ENCODE results near the gene PDE11A. TPM values are rescaled to one million over a fixed set of nuclear protein-coding genes. Genes with fewer than 3 reads are reported as not detected.
"Not testable (repeated sequence)": the region's sequence is repeated elsewhere in the genome, so short reads cannot be mapped to it uniquely, and the experiment has no call there.

The PDE11A gene
- total and polyA plus RNA-seq, 8 donors: 0.28 to 5.0 (median 1.7) TPM

GRCh38 chr2:177843188-177843587, 229.4 kb downstream of the PDE11A start:
- ATAC-seq (no peak), DNase-seq (no peak), FAIRE-seq (no peak)
- no peak for TF ChIP-seq CTCF (IDR thresholded peaks at IDR 0.05)
- 89 to 91% methylated on average over 2 of the region's 2 CpGs for WGBS, 2 donors
- Histone ChIP-seq H3K36me3 (no peaks in the 10 kb centered on the region), H3K27me3 (no peaks in the 10 kb centered on the region), H3K4me3 (no peak overlapping the region), H3K4me1 (no peaks in the 10 kb centered on the region), H3K27ac (no peak overlapping the region), H3K9me3 (no peaks in the 10 kb centered on the region)
- intact Hi-C loops (cut with DNase I): no loop called here

- no peaks in the 10 kb centered on the region for H3K9me3 ChIP-seq
- no peaks in the 10 kb centered on the region for H3K36me3 ChIP-seq
- intact Hi-C loops (cut with DNase I): no loop called here
- no peak overlapping the region for H3K27ac ChIP-seq
- no peak for DNase-seq
- no peaks in the 10 kb centered on the region for H3K4me1 ChIP-seq
- no peaks in the 10 kb centered on the region for H3K27me3 ChIP-seq
- WGBS, 2 donors: 64 to 68% methylated on average over 3 of the region's 3 CpGs
- FAIRE-seq: no peak
- no peak for TF ChIP-seq CTCF (IDR thresholded peaks at IDR 0.05)
- no peak overlapping the region for H3K4me3 ChIP-seq
- ATAC-seq: no peak
Observed at GRCh38 chr2:177842243-177842642, 230.3 kb downstream of the PDE11A start.

GRCh38 chr2:177835418-177836204, 237.0 kb downstream of the PDE11A start:
- FAIRE-seq; H3K27ac ChIP-seq; intact Hi-C loops (cut with DNase I); H3K4me3 ChIP-seq; H3K27me3 ChIP-seq; H3K9me3 ChIP-seq; H3K36me3 ChIP-seq; ATAC-seq; H3K4me1 ChIP-seq: not testable (repeated sequence)
- 97 to 98% methylated on average over 24 to 27 of the region's 27 CpGs for WGBS, 2 donors
- peak in 2 of 6 donors; percentile 10 to 32 for DNase-seq

- FAIRE-seq (no peak), DNase-seq (no peak), ATAC-seq (no peak)
- intact Hi-C loops (cut with DNase I): no loop called here
- H3K4me3 ChIP-seq: no peak overlapping the region
- H3K27me3 ChIP-seq: no peaks in the 10 kb centered on the region
- H3K36me3 ChIP-seq: no peaks in the 10 kb centered on the region
- H3K27ac ChIP-seq: no peak overlapping the region
- no peak for TF ChIP-seq CTCF (IDR thresholded peaks at IDR 0.05)
- no peaks in the 10 kb centered on the region for H3K9me3 ChIP-seq
- 93% methylated on average over 6 of the region's 6 CpGs for WGBS, 2 donors
- no peaks in the 10 kb centered on the region for H3K4me1 ChIP-seq
Observed at GRCh38 chr2:177832611-177833433, 239.8 kb downstream of the PDE11A start.

- no peak for FAIRE-seq
- no peaks in the 10 kb centered on the region for H3K36me3 ChIP-seq
- TF ChIP-seq CTCF (IDR thresholded peaks at IDR 0.05): no peak
- DNase-seq: no peak
- peak; percentile 37 to 63 (median 60) for ATAC-seq
- H3K27ac ChIP-seq: no peak overlapping the region
- intact Hi-C loops (cut with DNase I): no loop called here
- no peak overlapping the region for H3K4me3 ChIP-seq
- 44 to 47% methylated on average over 1 of the region's 1 CpG for WGBS, 2 donors
- H3K9me3 ChIP-seq: no peaks in the 10 kb centered on the region
- H3K27me3 ChIP-seq: no peaks in the 10 kb centered on the region
- no peaks in the 10 kb centered on the region for H3K4me1 ChIP-seq
Observed at GRCh38 chr2:177830881-177831386, 241.6 kb downstream of the PDE11A start.

Data from pancreas (tissue), 10 donors.